Keratinocyte (primary cell): ENCODE data around the gene GPR137.

Experiments
- CTCF ChIP-seq, 3 experiments: IDR thresholded peaks in 1 of 3; conservative IDR thresholded peaks in 1 of 3; optimal IDR thresholded peaks in 1 of 3; 2 replicates in 2 of 3; 3 replicates in 1 of 3; pipeline versions ENCODE3 to v1.5.1; 2011; ENCODE audit warnings: low read length in 3 of 3, mild to moderate bottlenecking in 3 of 3, moderate library complexity in 2 of 3, control low read depth in 1 of 3, inconsistent platforms in 1 of 3; ENCODE audit not compliant: insufficient read depth in 2 of 3; ENCODE audit errors: extremely low read depth in 1 of 3
- EZH2 ChIP-seq: IDR thresholded peaks from one replicate; pipeline ENCODE4 v1.6.1; 2012; ENCODE audit warnings: inconsistent platforms, mild to moderate bottlenecking, low read length, moderate library complexity

- peak; percentile 43 to 46 (median 45) for TF ChIP-seq CTCF (optimal IDR thresholded peaks at IDR 0.05 in 1 of 3, IDR thresholded peaks at IDR 0.05 in 1 of 3, conservative IDR thresholded peaks at IDR 0.05 in 1 of 3; ENCODE audit: extremely low read depth in 1 of 3, insufficient read depth in 2 of 3, low read length in 3 of 3)
- no peak for TF ChIP-seq EZH2
Observed at GRCh38 chr11:64316672-64317324, 31.1 kb downstream of the GPR137 start.
